HepG2 (cell line): Measurements from ENCODE around the gene TRAF5. TPM values are rescaled to one million over a fixed set of nuclear protein-coding genes. Genes with fewer than 3 reads are reported as not detected.

Source experiments
- GABPB1 ChIP-seq: IDR thresholded peaks from 2 replicates; pipeline ENCODE4 v1.6.1; 2016; ENCODE audit warnings: mild to moderate bottlenecking, missing genetic modification reagents, moderate library complexity, missing compliant biosample characterization
- IRX3 ChIP-seq: sonication (generic); formaldehyde crosslinking; IDR thresholded peaks from 2 replicates; pipeline ENCODE4 v1.8.1; 2023; ENCODE audit warnings: mild to moderate bottlenecking, low read depth, missing genetic modification reagents, borderline replicate concordance
- KDM3A ChIP-seq: IDR thresholded peaks from 2 replicates; pipeline ENCODE4 v1.6.1; 2018; ENCODE audit warnings: low read depth, missing compliant biosample characterization
- KLF12 ChIP-seq: sonication (generic); formaldehyde crosslinking; IDR thresholded peaks from 2 replicates; pipeline ENCODE4 v1.4.0; 2020; ENCODE audit warnings: missing genetic modification reagents, borderline replicate concordance
- MATR3 ChIP-seq: sonication (generic); formaldehyde crosslinking; IDR thresholded peaks from 2 replicates; pipeline ENCODE4 v1.4.0; 2020; ENCODE audit warnings: missing genetic modification reagents
- NFYB ChIP-seq: sonication (generic); formaldehyde crosslinking; IDR thresholded peaks from 2 replicates; pipeline ENCODE4 v1.4.0; 2020; ENCODE audit warnings: missing genetic modification reagents
- NR1H2 ChIP-seq: sonication (generic); formaldehyde crosslinking; IDR thresholded peaks from 2 replicates; pipeline ENCODE4 v1.8.1; 2022; ENCODE audit warnings: low read depth, missing genetic modification reagents, borderline replicate concordance
- ZNF124 ChIP-seq: sonication (generic); formaldehyde crosslinking; IDR thresholded peaks from 2 replicates; pipeline ENCODE4 v1.4.0; 2020; ENCODE audit warnings: missing genetic modification reagents
- ZNF446 ChIP-seq: sonication (generic); formaldehyde crosslinking; IDR thresholded peaks from 2 replicates; pipeline ENCODE4 v1.5.0; 2020; ENCODE audit warnings: mild to moderate bottlenecking, missing genetic modification reagents
- ZNF703 ChIP-seq: sonication (generic); formaldehyde crosslinking; IDR thresholded peaks from 2 replicates; pipeline ENCODE4 v1.5.1; 2020; ENCODE audit warnings: missing genetic modification reagents, mild to moderate bottlenecking, moderate library complexity, borderline replicate concordance
- ZNF772 ChIP-seq: sonication (generic); formaldehyde crosslinking; IDR thresholded peaks from 2 replicates; pipeline ENCODE4 v1.5.0; 2020; ENCODE audit warnings: mild to moderate bottlenecking, missing genetic modification reagents
- ZNF777 ChIP-seq: sonication (generic); formaldehyde crosslinking; IDR thresholded peaks from 2 replicates; pipeline ENCODE4 v1.4.0; 2020; ENCODE audit warnings: missing genetic modification reagents
- polyA plus RNA-seq, 8 experiments: library from polyadenylated mRNA; depleted of rRNA in 3 of 8; stranded (reverse) in 7 of 8; unstranded in 1 of 8; fragments of >200 nt; fragmentation: Illumina TruSeq in 4 of 8; extraction: Trizol in 4 of 8; gene quantifications; 2 replicates each; pipeline versions ENCODE4 v1.2.1 to v1.2.3, GENCODE V29; 2011 to 2016; ENCODE audit warnings: low read depth in 4 of 8, missing spikeins in 1 of 8, mixed read lengths in 1 of 8; ENCODE audit not compliant: insufficient read depth in 1 of 8
- total RNA-seq, 5 experiments: library from RNA; depleted of rRNA; stranded (reverse); fragments of >200 nt; fragmentation: Illumina TruSeq; extraction: Trizol; gene quantifications; 2 replicates each; pipeline ENCODE4 v1.2.3, GENCODE V29; 2016; ENCODE audit warnings: low read depth in 1 of 5
- TF ChIP-seq, protein P1 (sequence below): sonication (generic); formaldehyde crosslinking; IDR thresholded peaks from 2 replicates; pipeline ENCODE4 v1.4.0; 2020; ENCODE audit warnings: missing genetic modification reagents, borderline replicate concordance
- TF ChIP-seq, protein P2 (sequence below): sonication (generic); formaldehyde crosslinking; IDR thresholded peaks from 2 replicates; pipeline ENCODE4 v1.4.0; 2020; ENCODE audit warnings: missing genetic modification reagents, borderline replicate concordance
- TF ChIP-seq, protein P3 (sequence below): sonication (generic); formaldehyde crosslinking; IDR thresholded peaks from 2 replicates; pipeline ENCODE4 v1.8.0; 2022; ENCODE audit warnings: low read depth, missing genetic modification reagents
- TF ChIP-seq, protein P4 (sequence below): sonication (generic); formaldehyde crosslinking; IDR thresholded peaks from 2 replicates; pipeline ENCODE4 v1.4.0; 2020; ENCODE audit warnings: missing genetic modification reagents
- TF ChIP-seq, protein P5 (sequence below): sonication (generic); formaldehyde crosslinking; conservative IDR thresholded peaks from 2 replicates; pipeline ENCODE4 v1.5.0; 2020; ENCODE audit warnings: missing genetic modification reagents

The TRAF5 gene
- total and polyA plus RNA-seq, 2 of the 13 experiments (the other 11 are each of a cell fraction or from before 2014, with no cell fraction given), result 0.27 to 1.6 TPM

DNA sequence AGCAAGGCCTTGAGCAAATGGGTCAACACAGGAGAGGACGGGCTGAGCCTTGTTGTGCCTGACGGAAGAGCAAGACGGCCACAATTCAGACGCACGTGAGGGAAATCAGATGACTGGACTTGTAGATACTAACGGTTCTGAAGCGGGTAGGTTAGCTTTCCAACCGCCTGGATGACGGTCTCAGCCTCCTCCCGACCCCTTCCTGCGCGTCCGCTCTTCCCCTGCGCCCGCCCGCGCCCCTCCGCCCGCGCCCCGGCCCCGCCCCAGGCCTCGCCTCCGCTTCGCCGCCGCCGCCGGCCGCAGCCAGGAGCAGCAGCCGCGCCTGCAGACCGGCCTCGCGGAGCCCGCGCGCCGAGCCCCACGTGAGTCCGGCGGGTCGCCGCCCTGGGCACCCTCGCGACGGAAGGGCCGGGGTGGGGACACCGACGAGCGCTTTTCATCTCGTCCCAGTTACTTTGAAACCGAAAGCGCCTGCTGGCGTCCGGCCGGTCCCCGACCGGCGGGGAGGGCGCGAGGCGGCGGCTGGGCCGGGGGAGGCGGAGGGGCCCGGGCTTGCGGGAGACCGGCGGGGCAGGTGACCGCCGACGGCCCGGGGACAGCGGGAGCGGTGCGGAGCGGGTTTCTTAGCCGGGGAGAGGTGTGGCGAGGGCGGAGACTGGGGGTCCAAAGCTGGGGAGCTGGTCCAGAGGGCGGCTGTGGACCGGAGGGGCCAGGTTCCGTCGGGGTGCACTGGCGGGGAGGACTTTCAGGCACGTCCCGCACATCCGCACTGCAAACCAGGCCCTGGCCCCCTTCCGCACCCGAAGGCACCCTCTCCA is at the start of gene TRAF5 (continued):
- TF ChIP-seq, protein P1, sequence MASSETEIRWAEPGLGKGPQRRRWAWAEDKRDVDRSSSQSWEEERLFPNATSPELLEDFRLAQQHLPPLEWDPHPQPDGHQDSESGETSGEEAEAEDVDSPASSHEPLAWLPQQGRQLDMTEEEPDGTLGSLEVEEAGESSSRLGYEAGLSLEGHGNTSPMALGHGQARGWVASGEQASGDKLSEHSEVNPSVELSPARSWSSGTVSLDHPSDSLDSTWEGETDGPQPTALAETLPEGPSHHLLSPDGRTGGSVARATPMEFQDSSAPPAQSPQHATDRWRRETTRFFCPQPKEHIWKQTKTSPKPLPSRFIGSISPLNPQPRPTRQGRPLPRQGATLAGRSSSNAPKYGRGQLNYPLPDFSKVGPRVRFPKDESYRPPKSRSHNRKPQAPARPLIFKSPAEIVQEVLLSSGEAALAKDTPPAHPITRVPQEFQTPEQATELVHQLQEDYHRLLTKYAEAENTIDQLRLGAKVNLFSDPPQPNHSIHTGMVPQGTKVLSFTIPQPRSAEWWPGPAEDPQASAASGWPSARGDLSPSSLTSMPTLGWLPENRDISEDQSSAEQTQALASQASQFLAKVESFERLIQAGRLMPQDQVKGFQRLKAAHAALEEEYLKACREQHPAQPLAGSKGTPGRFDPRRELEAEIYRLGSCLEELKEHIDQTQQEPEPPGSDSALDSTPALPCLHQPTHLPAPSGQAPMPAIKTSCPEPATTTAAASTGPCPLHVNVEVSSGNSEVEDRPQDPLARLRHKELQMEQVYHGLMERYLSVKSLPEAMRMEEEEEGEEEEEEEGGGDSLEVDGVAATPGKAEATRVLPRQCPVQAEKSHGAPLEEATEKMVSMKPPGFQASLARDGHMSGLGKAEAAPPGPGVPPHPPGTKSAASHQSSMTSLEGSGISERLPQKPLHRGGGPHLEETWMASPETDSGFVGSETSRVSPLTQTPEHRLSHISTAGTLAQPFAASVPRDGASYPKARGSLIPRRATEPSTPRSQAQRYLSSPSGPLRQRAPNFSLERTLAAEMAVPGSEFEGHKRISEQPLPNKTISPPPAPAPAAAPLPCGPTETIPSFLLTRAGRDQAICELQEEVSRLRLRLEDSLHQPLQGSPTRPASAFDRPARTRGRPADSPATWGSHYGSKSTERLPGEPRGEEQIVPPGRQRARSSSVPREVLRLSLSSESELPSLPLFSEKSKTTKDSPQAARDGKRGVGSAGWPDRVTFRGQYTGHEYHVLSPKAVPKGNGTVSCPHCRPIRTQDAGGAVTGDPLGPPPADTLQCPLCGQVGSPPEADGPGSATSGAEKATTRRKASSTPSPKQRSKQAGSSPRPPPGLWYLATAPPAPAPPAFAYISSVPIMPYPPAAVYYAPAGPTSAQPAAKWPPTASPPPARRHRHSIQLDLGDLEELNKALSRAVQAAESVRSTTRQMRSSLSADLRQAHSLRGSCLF (CRISPR knock-in tag), result no peak
- TF ChIP-seq IRX3 (CRISPR knock-in tag) (peak; percentile 71; the same call in 1 of the 2 replicates), KLF12 (no peak), MATR3 (CRISPR knock-in tag) (no peak), KDM3A (CRISPR knock-in tag) (no peak), ZNF124 (CRISPR knock-in tag) (no peak), ZNF703 (CRISPR knock-in tag) (no peak), NFYB (no peak), NR1H2 (CRISPR knock-in tag) (no peak), ZNF772 (CRISPR knock-in tag) (peak; percentile 23; the same call in 1 of the 2 replicates), GABPB1 (peak; percentile 27; the same call in 1 of the 2 replicates), ZNF446 (CRISPR knock-in tag) (no peak), ZNF777 (CRISPR knock-in tag) (peak; percentile 85)
- TF ChIP-seq, protein P2, sequence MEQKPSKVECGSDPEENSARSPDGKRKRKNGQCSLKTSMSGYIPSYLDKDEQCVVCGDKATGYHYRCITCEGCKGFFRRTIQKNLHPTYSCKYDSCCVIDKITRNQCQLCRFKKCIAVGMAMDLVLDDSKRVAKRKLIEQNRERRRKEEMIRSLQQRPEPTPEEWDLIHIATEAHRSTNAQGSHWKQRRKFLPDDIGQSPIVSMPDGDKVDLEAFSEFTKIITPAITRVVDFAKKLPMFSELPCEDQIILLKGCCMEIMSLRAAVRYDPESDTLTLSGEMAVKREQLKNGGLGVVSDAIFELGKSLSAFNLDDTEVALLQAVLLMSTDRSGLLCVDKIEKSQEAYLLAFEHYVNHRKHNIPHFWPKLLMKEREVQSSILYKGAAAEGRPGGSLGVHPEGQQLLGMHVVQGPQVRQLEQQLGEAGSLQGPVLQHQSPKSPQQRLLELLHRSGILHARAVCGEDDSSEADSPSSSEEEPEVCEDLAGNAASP, result no peak
- TF ChIP-seq, protein P3, sequence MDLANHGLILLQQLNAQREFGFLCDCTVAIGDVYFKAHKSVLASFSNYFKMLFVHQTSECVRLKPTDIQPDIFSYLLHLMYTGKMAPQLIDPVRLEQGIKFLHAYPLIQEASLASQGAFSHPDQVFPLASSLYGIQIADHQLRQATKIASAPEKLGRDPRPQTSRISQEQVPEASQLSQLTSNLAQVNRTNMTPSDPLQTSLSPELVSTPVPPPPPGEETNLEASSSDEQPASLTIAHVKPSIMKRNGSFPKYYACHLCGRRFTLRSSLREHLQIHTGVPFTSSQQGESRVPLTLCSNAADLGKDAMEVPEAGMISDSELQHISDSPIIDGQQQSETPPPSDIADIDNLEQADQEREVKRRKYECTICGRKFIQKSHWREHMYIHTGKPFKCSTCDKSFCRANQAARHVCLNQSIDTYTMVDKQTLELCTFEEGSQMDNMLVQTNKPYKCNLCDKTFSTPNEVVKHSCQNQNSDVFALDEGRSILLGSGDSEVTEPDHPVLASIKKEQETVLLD (CRISPR knock-in tag), result 0 out of 2 replicates have a peak, but pooled peaks have one; percentile 39
- TF ChIP-seq, protein P4, sequence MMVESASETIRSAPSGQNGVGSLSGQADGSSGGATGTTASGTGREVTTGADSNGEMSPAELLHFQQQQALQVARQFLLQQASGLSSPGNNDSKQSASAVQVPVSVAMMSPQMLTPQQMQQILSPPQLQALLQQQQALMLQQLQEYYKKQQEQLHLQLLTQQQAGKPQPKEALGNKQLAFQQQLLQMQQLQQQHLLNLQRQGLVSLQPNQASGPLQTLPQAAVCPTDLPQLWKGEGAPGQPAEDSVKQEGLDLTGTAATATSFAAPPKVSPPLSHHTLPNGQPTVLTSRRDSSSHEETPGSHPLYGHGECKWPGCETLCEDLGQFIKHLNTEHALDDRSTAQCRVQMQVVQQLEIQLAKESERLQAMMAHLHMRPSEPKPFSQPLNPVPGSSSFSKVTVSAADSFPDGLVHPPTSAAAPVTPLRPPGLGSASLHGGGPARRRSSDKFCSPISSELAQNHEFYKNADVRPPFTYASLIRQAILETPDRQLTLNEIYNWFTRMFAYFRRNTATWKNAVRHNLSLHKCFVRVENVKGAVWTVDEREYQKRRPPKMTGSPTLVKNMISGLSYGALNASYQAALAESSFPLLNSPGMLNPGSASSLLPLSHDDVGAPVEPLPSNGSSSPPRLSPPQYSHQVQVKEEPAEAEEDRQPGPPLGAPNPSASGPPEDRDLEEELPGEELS (CRISPR knock-in tag), result no peak
- TF ChIP-seq, protein P5, sequence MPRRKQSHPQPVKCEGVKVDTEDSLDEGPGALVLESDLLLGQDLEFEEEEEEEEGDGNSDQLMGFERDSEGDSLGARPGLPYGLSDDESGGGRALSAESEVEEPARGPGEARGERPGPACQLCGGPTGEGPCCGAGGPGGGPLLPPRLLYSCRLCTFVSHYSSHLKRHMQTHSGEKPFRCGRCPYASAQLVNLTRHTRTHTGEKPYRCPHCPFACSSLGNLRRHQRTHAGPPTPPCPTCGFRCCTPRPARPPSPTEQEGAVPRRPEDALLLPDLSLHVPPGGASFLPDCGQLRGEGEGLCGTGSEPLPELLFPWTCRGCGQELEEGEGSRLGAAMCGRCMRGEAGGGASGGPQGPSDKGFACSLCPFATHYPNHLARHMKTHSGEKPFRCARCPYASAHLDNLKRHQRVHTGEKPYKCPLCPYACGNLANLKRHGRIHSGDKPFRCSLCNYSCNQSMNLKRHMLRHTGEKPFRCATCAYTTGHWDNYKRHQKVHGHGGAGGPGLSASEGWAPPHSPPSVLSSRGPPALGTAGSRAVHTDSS (CRISPR knock-in tag), result no peak
